ENCODE results near the gene HOXD10. TPM values are rescaled to one million over a fixed set of nuclear protein-coding genes. Genes with fewer than 3 reads are reported as not detected.
A peak's percentile ranks its signal among the peaks of the same experiment; 100 is the strongest.

Gene HOXD10
- total and polyA plus RNA-seq, 2 donors (not counting 1 experiment from before 2014, with no cell fraction given), result not detected

- Histone ChIP-seq H3K9ac (ENCODE audit: insufficient read depth, low read length) (no peak overlapping the region), H2AFZ (ENCODE audit: low read length) (no peak overlapping the region), H3K9me3 (ENCODE audit: control insufficient read depth, insufficient read depth, low read depth, low read length) (no peaks in the 10 kb centered on the region), H3K4me3 (replicated peaks in 1 of 4; ENCODE audit: control extremely low read depth in 1 of 4, insufficient read depth in 1 of 4, low read depth in 3 of 4, low read length in 4 of 4) (no peak overlapping the region), H3K79me2 (ENCODE audit: control insufficient read depth, insufficient read depth, low read length) (no peaks in the 10 kb centered on the region), H3K27me3 (ENCODE audit: control insufficient read depth, insufficient read depth, low read length) (peaks cover 75% of the 10 kb centered on the region), H3K36me3 (ENCODE audit: control insufficient read depth, insufficient read depth, low read length) (no peaks in the 10 kb centered on the region), H3K4me1 (ENCODE audit: control insufficient read depth, extremely low read depth, insufficient read depth, low read length) (no peaks in the 10 kb centered on the region), H3K27ac (ENCODE audit: insufficient read depth, low read length) (no peak overlapping the region), H4K20me1 (ENCODE audit: control insufficient read depth, extremely low read depth, insufficient read depth, low read length) (no peaks in the 10 kb centered on the region), H3K4me2 (ENCODE audit: extremely low read depth, insufficient read depth, low read length) (no peak overlapping the region)
- no peak for DNase-seq (ENCODE audit: low read depth in 2 of 2)
- no peak for TF ChIP-seq CTCF (conservative IDR thresholded peaks at IDR 0.05 in 1 of 2, IDR thresholded peaks at IDR 0.05 in 1 of 2; ENCODE audit: low read depth in 1 of 2, low read length in 2 of 2)
- peak; percentile 87 for TF ChIP-seq EZH2 (IDR thresholded peaks at IDR 0.05; ENCODE audit: low read length, missing control alignments)
These were observed 10.6 kb upstream of the HOXD10 start for GRCh38 chr2:176105730-176106580.

- no peaks in the 10 kb centered on the region for H3K79me2 ChIP-seq (ENCODE audit: control insufficient read depth, insufficient read depth, low read length)
- H3K27me3 ChIP-seq (ENCODE audit: control insufficient read depth, insufficient read depth, low read length), result peaks cover 75% of the 10 kb centered on the region
- H3K27ac ChIP-seq (ENCODE audit: insufficient read depth, low read length), result no peak within 1 kb of the TSS
- H3K9me3 ChIP-seq (ENCODE audit: control insufficient read depth, insufficient read depth, low read depth, low read length), result no peaks in the 10 kb centered on the region
- H3K36me3 ChIP-seq (ENCODE audit: control insufficient read depth, insufficient read depth, low read length), result no peaks in the 10 kb centered on the region
- H3K4me2 ChIP-seq (ENCODE audit: extremely low read depth, insufficient read depth, low read length), result no peak within 1 kb of the TSS
- DNase-seq (ENCODE audit: low read depth in 2 of 2), result peak in 1 of 2 donors; percentile 9
- H4K20me1 ChIP-seq (ENCODE audit: control insufficient read depth, extremely low read depth, insufficient read depth, low read length), result no peaks in the 10 kb centered on the region
- TF ChIP-seq EZH2 (IDR thresholded peaks at IDR 0.05; ENCODE audit: low read length, missing control alignments), result peak; percentile 99
- no peak for TF ChIP-seq CTCF (conservative IDR thresholded peaks at IDR 0.05 in 1 of 2, IDR thresholded peaks at IDR 0.05 in 1 of 2; ENCODE audit: low read depth in 1 of 2, low read length in 2 of 2)
- H3K4me1 ChIP-seq (ENCODE audit: control insufficient read depth, extremely low read depth, insufficient read depth, low read length), result no peaks in the 10 kb centered on the region
- H3K4me3 ChIP-seq (replicated peaks in 1 of 4; ENCODE audit: control extremely low read depth in 1 of 4, insufficient read depth in 1 of 4, low read depth in 3 of 4, low read length in 4 of 4), result no peak within 1 kb of the TSS
- H2AFZ ChIP-seq (ENCODE audit: low read length), result no peak within 1 kb of the TSS
- H3K9ac ChIP-seq (ENCODE audit: insufficient read depth, low read length), result no peak within 1 kb of the TSS
These were observed 9.7 kb upstream of the HOXD10 start, which contains the start of gene HOXD11 for GRCh38 chr2:176106581-176107539. Gene HOXD11, plus strand, starts transcription at chr2:176107280. Its CDS starts 76 bp downstream, at chr2:176107356.

GRCh38 chr2:176107731-176108181 is 8.8 kb upstream of the HOXD10 start:
- TF ChIP-seq EZH2 (IDR thresholded peaks at IDR 0.05; ENCODE audit: low read length, missing control alignments) (no peak), CTCF (conservative IDR thresholded peaks at IDR 0.05 in 1 of 2, IDR thresholded peaks at IDR 0.05 in 1 of 2; ENCODE audit: low read depth in 1 of 2, low read length in 2 of 2) (no peak)
- no peak overlapping the region for H3K4me2 ChIP-seq (ENCODE audit: extremely low read depth, insufficient read depth, low read length)
- H2AFZ ChIP-seq (ENCODE audit: low read length), result no peak overlapping the region
- peaks cover 77% of the 10 kb centered on the region for H3K27me3 ChIP-seq (ENCODE audit: control insufficient read depth, insufficient read depth, low read length)
- no peaks in the 10 kb centered on the region for H3K4me1 ChIP-seq (ENCODE audit: control insufficient read depth, extremely low read depth, insufficient read depth, low read length)
- no peak for DNase-seq (ENCODE audit: low read depth in 2 of 2)
- no peak overlapping the region for H3K27ac ChIP-seq (ENCODE audit: insufficient read depth, low read length)
- no peaks in the 10 kb centered on the region for H3K9me3 ChIP-seq (ENCODE audit: control insufficient read depth, insufficient read depth, low read depth, low read length)
- H3K36me3 ChIP-seq (ENCODE audit: control insufficient read depth, insufficient read depth, low read length), result no peaks in the 10 kb centered on the region
- H4K20me1 ChIP-seq (ENCODE audit: control insufficient read depth, extremely low read depth, insufficient read depth, low read length), result no peaks in the 10 kb centered on the region
- no peak overlapping the region for H3K9ac ChIP-seq (ENCODE audit: insufficient read depth, low read length)
- H3K4me3 ChIP-seq (replicated peaks in 1 of 4; ENCODE audit: control extremely low read depth in 1 of 4, insufficient read depth in 1 of 4, low read depth in 3 of 4, low read length in 4 of 4), result no peak overlapping the region
- no peaks in the 10 kb centered on the region for H3K79me2 ChIP-seq (ENCODE audit: control insufficient read depth, insufficient read depth, low read length)

All from fibroblast of lung (primary cell).